Prostate gland (tissue), 2 donors: ENCODE results near the gene CACNA2D1.

Source experiments
- CTCF ChIP-seq, 4 experiments: fragments of 200-600 bp in 2 of 4; fragments of 450-650 bp in 2 of 4; sonication (generic) in 2 of 4; IDR thresholded peaks; 1 replicate in 3 of 4; 2 replicates in 1 of 4; pipeline ENCODE4 v1.5.1; 2016 to 2019; ENCODE audit warnings: antibody characterized with exemption in 4 of 4, mild to moderate bottlenecking in 2 of 4, moderate library complexity in 2 of 4
- POLR2A ChIP-seq: fragments of 450-650 bp; IDR thresholded peaks from one replicate; pipeline ENCODE4 v1.6.1; 2016; ENCODE audit warnings: antibody characterized with exemption, mild to moderate bottlenecking

GRCh38 chr7:82067628-82068264 is 375.8 kb downstream of the CACNA2D1 start:
- TF ChIP-seq CTCF (IDR thresholded peaks at IDR 0.05) (no peak), POLR2A (no peak)
